ENCODE results near the gene FCN2.

The FCN2 gene

DNA sequence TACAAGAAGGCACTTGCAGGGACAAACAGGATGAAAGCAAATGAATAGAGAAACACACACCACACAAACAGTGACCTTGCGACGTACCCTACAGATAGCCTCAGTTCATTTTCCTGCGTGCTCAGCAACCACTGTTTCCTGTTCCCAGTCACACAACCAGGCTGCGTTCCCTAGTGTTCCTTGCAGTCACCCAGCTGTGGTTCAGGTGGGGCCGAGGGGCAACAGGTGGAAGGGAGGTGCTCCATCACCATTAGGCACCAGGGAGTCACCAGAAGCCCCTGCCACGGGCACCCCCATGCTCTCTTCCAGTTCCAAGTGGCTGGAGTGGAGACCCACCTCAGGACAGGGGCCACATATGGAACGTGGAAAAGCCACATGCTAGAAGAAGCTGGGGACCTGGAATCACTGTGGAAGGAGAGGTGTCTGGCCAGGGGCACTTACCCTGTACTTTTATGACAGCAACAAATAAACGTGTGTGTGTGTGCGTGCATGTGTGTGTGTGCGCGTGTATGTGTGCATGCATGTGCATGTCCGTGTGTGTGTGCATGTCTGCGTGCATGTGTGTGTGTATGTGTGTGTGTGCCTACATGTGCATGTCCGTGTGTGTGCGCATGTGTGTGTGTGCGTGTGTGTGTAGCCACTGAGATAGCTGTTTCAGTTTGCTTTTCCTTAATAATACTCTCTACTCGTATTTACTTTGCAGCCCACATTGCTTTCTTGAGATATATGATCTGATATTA is 18.8 kb upstream of the FCN2 start:
- no peaks in the 10 kb centered on the region for H3K4me1 ChIP-seq (ENCODE audit: insufficient read depth, low read length)
- H3K9ac ChIP-seq (ENCODE audit: low read length), result no peak overlapping the region
- H3K27ac ChIP-seq (ENCODE audit: low read depth, low read length), result no peak overlapping the region
- no peaks in the 10 kb centered on the region for H3K36me3 ChIP-seq (ENCODE audit: insufficient read depth, low read length)
- H3K27me3 ChIP-seq (ENCODE audit: control insufficient read depth in 1 of 2, insufficient read depth in 2 of 2, low read length in 2 of 2), result peaks cover 0 to 5% of the 10 kb centered on the region in 2 donors
- H3K9me3 ChIP-seq (ENCODE audit: low read length), result no peaks in the 10 kb centered on the region
- no peak overlapping the region for H3K4me3 ChIP-seq (ENCODE audit: low read depth in 1 of 2, low read length in 2 of 2)

DNA sequence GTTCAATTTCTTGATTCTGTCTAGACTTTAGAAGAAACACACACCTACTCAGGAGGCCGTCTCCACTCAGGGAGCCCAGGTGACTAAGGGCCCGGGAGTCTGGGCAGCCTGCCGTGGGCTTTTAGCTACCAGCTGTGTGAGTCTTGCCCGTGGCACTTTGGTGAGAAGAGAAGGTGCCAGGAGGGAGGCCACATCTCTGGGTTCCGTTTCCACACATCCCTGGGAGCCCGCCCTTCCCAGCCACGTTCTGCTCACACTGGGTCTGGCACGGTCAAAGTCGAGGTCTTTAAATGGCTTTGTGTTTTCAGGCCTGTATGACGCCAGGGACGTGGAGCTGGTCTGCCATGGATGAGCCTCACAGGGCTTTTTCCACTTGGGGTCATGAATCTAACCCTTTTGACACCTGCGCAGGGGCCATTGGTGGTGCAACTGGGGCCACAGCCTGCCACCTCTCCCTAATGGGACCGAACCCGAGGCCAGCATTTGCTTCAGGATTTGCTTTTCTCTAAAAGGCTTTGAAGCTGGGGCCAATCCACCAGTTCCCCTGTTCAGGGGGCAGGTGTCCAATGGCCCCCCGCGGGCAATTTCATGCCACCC is 17.2 kb upstream of the FCN2 start:
- Histone ChIP-seq H3K27me3 (ENCODE audit: control insufficient read depth in 1 of 2, insufficient read depth in 2 of 2, low read length in 2 of 2) (peaks cover 0 to 5% of the 10 kb centered on the region in 2 donors), H3K9ac (ENCODE audit: low read length) (no peak overlapping the region), H3K27ac (ENCODE audit: low read depth, low read length) (no peak overlapping the region)

DNA sequence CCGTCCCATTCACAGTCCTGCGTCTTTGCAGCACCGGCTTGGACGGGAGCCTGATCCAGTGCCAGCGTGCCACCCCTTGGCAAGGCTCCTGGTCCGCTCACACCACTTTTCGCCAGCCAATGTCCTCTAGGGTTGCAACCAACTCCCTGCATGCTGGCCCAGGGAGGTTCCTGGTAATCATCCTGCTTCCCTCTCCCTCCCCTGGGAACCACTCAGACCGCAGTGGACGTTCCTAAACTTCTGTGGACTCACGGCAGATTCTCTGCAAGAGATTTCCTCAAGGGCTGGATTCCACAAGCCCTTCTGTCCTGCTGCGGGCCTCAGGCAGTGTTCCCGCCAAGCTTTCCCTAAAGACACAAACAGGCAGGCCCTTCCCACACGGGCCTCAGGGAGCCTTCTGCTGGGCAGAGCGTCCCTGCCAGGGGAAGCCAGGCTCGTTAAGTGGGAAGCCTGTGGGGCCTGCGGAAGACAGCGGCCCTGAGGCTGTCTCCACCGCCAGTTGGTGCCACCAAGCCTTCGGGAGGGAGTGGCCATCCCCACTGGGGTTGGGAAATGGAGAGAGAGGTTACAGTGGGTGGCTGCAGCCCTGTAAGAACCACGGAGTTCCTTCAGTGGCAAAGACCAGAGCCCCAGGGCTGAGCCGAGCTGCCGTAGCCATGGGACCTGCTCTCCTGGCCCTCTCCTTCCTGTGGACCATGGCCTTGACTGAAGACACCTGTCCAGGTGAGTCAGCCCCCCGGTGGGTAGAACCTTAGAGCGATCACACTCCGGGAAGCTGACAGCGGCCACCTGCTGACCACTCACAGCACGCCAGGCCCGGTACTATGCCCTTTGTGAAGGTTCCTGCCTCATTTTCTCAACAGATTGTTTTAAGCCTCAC is 16.4 kb upstream of the FCN2 start:
- Histone ChIP-seq H3K27ac (ENCODE audit: low read depth, low read length) (no peak overlapping the region), H3K4me1 (ENCODE audit: insufficient read depth, low read length) (no peaks in the 10 kb centered on the region), H3K9ac (ENCODE audit: low read length) (no peak overlapping the region), H3K36me3 (ENCODE audit: insufficient read depth, low read length) (no peaks in the 10 kb centered on the region), H3K4me3 (ENCODE audit: low read depth in 1 of 2, low read length in 2 of 2) (no peak overlapping the region), H3K27me3 (ENCODE audit: control insufficient read depth in 1 of 2, insufficient read depth in 2 of 2, low read length in 2 of 2) (peaks cover 0 to 5% of the 10 kb centered on the region in 2 donors), H3K9me3 (ENCODE audit: low read length) (no peaks in the 10 kb centered on the region)

More for the DNA sequence above, 17.2 kb upstream of the FCN2 start:
- H3K4me3 ChIP-seq (ENCODE audit: low read depth in 1 of 2, low read length in 2 of 2), result no peak overlapping the region
- no peaks in the 10 kb centered on the region for H3K9me3 ChIP-seq (ENCODE audit: low read length)
- H3K4me1 ChIP-seq (ENCODE audit: insufficient read depth, low read length), result no peaks in the 10 kb centered on the region
- no peaks in the 10 kb centered on the region for H3K36me3 ChIP-seq (ENCODE audit: insufficient read depth, low read length)

- Histone ChIP-seq H3K27ac (ENCODE audit: low read depth, low read length) (no peak overlapping the region), H3K36me3 (ENCODE audit: insufficient read depth, low read length) (no peaks in the 10 kb centered on the region)
Observed at GRCh38 chr9:134864821-134865190, 15.8 kb upstream of the FCN2 start.

DNA sequence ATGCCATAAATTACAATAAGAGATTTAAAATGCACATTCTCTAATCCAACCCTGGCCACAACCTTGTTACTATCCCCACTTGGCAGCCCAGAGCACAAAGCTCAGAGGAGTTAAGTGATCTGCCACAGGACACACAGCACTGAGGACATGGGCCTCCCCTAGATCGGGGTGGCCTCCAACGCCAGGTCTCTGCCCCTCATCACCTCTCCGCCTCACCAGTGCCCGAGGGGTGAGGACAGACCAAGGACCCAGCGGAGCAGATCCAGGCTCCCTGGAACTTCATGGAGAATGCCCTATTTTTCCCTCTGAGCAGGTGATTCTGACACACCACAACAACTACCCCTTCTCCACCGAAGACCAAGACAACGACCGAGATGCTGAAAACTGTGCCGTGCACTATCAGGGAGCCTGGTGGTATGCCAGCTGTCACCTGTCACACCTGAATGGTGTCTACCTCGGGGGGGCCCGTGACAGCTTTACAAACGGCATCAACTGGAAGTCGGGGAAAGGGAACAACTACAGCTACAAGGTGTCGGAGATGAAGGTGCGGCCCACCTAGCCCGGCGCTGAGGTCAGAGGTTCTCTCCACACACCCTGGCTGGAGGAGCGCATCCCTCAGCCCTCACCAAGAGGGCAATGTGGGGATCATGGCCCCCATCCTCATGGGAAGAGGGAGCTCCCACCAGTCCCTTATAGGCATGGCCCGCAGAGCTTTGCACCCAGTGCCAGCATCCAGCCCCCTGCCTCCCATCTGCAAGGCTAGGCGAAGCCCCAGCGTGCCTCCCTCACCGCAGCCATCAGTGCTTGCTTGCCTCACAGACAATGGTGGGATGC is 12.5 kb upstream of the FCN2 start:
- Histone ChIP-seq H3K9me3 (ENCODE audit: low read length) (no peaks in the 10 kb centered on the region), H3K4me3 (ENCODE audit: low read depth in 1 of 2, low read length in 2 of 2) (no peak overlapping the region), H3K9ac (ENCODE audit: low read length) (no peak overlapping the region), H3K36me3 (ENCODE audit: insufficient read depth, low read length) (no peaks in the 10 kb centered on the region), H3K27me3 (ENCODE audit: control insufficient read depth in 1 of 2, insufficient read depth in 2 of 2, low read length in 2 of 2) (peaks cover 0 to 12% of the 10 kb centered on the region in 2 donors), H3K4me1 (ENCODE audit: insufficient read depth, low read length) (no peaks in the 10 kb centered on the region), H3K27ac (ENCODE audit: low read depth, low read length) (no peak overlapping the region)

More at GRCh38 chr9:134864821-134865190, 15.8 kb upstream of the FCN2 start:
- H3K4me3 ChIP-seq (ENCODE audit: low read depth in 1 of 2, low read length in 2 of 2), result no peak overlapping the region
- no peaks in the 10 kb centered on the region for H3K4me1 ChIP-seq (ENCODE audit: insufficient read depth, low read length)
- peaks cover 0 to 5% of the 10 kb centered on the region in 2 donors for H3K27me3 ChIP-seq (ENCODE audit: control insufficient read depth in 1 of 2, insufficient read depth in 2 of 2, low read length in 2 of 2)
- no peak overlapping the region for H3K9ac ChIP-seq (ENCODE audit: low read length)
- H3K9me3 ChIP-seq (ENCODE audit: low read length), result no peaks in the 10 kb centered on the region

- H3K4me1 ChIP-seq (ENCODE audit: insufficient read depth, low read length), result no peaks in the 10 kb centered on the region
- peaks cover 0 to 12% of the 10 kb centered on the region in 2 donors for H3K27me3 ChIP-seq (ENCODE audit: control insufficient read depth in 1 of 2, insufficient read depth in 2 of 2, low read length in 2 of 2)
Observed at GRCh38 chr9:134868751-134869553, 11.7 kb upstream of the FCN2 start.

DNA sequence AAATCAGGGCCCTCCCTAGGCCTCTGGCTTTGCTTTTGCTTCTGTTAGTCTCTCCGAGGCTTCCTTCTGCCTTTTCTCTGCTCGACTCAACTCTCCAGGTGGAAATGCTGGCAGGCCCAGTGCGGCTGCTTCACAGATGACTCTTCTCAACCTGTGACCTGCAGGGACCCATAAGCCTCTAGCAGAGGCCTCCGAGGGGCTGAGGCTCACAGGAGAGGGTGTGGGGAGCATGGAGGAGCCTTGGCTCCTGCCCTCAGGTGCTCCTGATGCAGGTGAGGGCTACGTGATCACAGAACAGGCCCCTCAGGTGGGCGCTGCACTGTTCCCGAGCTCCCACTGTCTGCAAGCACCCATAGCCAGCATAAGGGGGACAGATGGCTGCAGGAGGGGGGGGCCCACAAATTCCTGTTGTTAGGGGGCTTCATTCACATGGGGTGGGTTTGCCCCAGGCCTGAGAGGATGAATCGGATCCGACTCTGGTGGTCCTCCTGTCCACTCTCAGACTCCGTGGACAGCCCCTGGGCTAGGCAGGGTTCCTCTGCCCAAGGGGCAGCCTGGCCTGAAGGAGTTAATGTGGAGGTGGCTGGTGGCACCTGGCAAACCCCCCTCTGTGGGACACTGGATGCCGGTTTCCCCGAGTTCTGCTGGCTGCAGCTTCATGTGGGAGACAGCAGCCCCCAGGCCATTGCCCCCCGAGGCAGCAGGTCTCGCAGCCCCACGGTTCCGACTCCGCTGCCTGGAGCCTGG is 10.9 kb upstream of the FCN2 start:
- H3K27ac ChIP-seq (ENCODE audit: low read depth, low read length), result no peak overlapping the region
- H3K36me3 ChIP-seq (ENCODE audit: insufficient read depth, low read length), result no peaks in the 10 kb centered on the region
- H3K4me1 ChIP-seq (ENCODE audit: insufficient read depth, low read length), result no peaks in the 10 kb centered on the region
- H3K9me3 ChIP-seq (ENCODE audit: low read length), result no peaks in the 10 kb centered on the region
- H3K9ac ChIP-seq (ENCODE audit: low read length), result no peak overlapping the region
- H3K4me3 ChIP-seq (ENCODE audit: low read depth in 1 of 2, low read length in 2 of 2), result no peak overlapping the region
- peaks cover 0 to 10% of the 10 kb centered on the region in 2 donors for H3K27me3 ChIP-seq (ENCODE audit: control insufficient read depth in 1 of 2, insufficient read depth in 2 of 2, low read length in 2 of 2)

More at GRCh38 chr9:134868751-134869553, 11.7 kb upstream of the FCN2 start:
- no peak overlapping the region for H3K9ac ChIP-seq (ENCODE audit: low read length)
- no peak overlapping the region for H3K27ac ChIP-seq (ENCODE audit: low read depth, low read length)
- H3K9me3 ChIP-seq (ENCODE audit: low read length), result no peaks in the 10 kb centered on the region
- H3K36me3 ChIP-seq (ENCODE audit: insufficient read depth, low read length), result no peaks in the 10 kb centered on the region
- H3K4me3 ChIP-seq (ENCODE audit: low read depth in 1 of 2, low read length in 2 of 2), result no peak overlapping the region

DNA sequence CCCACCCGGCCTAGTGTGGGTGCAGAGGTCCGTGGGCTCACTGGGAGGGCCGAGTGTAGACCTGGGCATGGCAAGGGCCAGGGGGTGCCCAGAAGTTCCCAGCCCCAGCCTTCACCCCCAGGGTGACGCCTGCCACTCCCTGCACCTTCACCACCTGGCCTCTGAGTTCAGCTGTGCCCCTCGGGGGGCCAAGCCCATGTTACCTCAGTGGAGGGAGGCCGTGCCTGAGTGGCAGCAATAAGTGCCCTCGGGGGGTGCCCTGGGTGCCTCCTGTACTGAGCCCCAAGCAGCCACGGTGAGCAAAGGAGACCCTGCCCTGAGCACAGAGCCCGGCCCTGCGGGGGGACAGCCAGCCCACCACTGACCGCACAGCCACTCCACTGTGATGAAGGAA is 10.3 kb upstream of the FCN2 start:
- Histone ChIP-seq H3K4me1 (ENCODE audit: insufficient read depth, low read length) (no peaks in the 10 kb centered on the region), H3K36me3 (ENCODE audit: insufficient read depth, low read length) (no peaks in the 10 kb centered on the region), H3K27me3 (ENCODE audit: control insufficient read depth in 1 of 2, insufficient read depth in 2 of 2, low read length in 2 of 2) (peaks cover 0 to 7% of the 10 kb centered on the region in 2 donors), H3K9me3 (ENCODE audit: low read length) (no peaks in the 10 kb centered on the region), H3K27ac (ENCODE audit: low read depth, low read length) (no peak overlapping the region), H3K9ac (ENCODE audit: low read length) (no peak overlapping the region), H3K4me3 (ENCODE audit: low read depth in 1 of 2, low read length in 2 of 2) (no peak overlapping the region)

DNA sequence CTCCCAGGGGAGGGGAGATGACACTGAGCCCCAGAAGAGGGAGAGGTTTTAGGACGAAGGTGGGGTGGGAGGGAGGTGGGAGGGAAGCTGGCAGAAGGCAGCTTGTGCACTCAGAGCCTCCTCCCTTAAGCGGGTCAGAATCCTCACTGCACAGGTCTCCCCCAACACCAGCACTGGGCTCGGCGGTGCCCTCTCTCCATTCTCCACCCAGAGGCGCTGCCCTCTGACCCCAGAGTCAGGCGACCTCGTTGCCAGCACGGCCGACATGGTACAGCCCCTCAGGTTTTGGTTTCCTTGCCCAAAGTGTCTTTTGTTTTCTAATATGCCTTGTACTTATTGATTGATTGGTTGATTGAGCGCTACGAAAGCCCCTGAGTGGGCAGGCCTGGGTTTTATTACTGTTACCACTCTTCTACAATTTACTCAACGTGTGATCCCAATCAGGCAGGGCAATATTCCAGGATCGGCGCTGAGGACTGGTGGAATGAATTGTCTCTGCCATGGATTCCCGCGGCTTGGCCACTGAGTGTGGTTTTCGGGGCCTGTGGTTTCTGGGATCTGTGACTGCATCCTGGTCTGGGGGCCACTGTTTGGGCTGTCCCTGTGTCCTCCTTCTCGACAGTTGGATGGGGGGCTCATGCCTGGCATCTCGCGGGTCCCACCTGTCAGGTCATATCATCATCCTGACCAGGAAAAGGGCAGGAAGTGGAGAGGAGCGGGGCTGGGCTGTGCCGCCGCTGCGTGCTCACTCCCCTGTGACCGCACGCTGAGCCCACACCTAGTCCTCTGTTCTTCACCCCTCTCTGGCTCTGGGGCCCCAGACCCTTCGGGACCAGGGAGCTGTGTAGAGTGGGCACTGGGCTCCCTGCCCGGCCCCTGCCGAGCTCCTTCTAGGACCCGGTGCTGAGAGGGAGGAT is 9.6 kb upstream of the FCN2 start:
- Histone ChIP-seq H3K27ac (ENCODE audit: low read depth, low read length) (no peak overlapping the region), H3K36me3 (ENCODE audit: insufficient read depth, low read length) (no peaks in the 10 kb centered on the region), H3K4me1 (ENCODE audit: insufficient read depth, low read length) (no peaks in the 10 kb centered on the region), H3K9ac (ENCODE audit: low read length) (no peak overlapping the region), H3K9me3 (ENCODE audit: low read length) (no peaks in the 10 kb centered on the region), H3K4me3 (ENCODE audit: low read depth in 1 of 2, low read length in 2 of 2) (no peak overlapping the region), H3K27me3 (ENCODE audit: control insufficient read depth in 1 of 2, insufficient read depth in 2 of 2, low read length in 2 of 2) (peaks cover 0 to 7% of the 10 kb centered on the region in 2 donors)

Measured in muscle layer of colon (tissue), 2 donors.